NCI-H2107 treated with DMSO at 0.1 percent for 48 hours (cell line): ENCODE data around the gene FIGNL1.

Experiments used
- DNase-seq: peaks from one replicate; lab custom pipeline; 2025; ENCODE audit not compliant: unreplicated experiment; lab: John Stamatoyannopoulos, UW

The FIGNL1 gene, protein sequence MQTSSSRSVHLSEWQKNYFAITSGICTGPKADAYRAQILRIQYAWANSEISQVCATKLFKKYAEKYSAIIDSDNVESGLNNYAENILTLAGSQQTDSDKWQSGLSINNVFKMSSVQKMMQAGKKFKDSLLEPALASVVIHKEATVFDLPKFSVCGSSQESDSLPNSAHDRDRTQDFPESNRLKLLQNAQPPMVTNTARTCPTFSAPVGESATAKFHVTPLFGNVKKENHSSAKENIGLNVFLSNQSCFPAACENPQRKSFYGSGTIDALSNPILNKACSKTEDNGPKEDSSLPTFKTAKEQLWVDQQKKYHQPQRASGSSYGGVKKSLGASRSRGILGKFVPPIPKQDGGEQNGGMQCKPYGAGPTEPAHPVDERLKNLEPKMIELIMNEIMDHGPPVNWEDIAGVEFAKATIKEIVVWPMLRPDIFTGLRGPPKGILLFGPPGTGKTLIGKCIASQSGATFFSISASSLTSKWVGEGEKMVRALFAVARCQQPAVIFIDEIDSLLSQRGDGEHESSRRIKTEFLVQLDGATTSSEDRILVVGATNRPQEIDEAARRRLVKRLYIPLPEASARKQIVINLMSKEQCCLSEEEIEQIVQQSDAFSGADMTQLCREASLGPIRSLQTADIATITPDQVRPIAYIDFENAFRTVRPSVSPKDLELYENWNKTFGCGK

DNA sequence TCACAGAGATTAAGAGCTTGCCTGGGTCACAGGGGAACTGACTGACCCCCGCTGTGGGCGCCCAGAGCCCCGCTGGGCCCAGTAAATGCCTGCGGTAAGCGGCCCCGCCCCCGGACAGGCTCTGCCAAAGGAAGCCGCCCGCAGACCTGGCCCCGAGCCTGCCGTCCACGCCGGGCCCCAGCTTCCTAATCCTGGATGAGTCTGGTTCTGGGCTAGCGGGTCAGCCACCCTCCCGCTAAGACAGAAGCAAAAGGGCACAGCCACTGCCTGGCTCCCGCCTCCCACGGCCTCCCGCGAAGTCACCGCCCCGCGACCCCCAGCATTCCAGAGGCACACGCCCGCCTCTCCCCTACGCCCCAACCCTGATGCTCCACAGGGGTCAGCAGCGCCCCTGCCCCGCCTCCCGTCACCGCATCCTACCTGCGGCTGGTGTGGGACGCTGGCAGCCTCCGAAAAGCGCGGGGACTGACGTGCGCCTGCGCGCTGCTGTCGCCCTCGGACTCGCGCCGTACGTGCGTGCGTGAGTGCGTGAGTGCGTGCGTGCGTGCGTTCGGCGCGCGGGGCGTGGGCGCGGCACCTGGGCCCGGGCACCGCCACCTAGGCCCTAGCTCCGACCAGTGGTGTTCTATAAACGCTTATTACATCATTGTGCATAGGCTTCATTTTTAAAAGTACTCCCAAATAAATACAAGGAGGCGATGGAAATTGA is at the start of gene FIGNL1:
FIGNL1 (minus strand) TSS at position 470 of the 709 bp plus-strand sequence. CDS start 3,063 bp downstream, outside the sequence.
- peak; percentile 58 for DNase-seq

DNA sequence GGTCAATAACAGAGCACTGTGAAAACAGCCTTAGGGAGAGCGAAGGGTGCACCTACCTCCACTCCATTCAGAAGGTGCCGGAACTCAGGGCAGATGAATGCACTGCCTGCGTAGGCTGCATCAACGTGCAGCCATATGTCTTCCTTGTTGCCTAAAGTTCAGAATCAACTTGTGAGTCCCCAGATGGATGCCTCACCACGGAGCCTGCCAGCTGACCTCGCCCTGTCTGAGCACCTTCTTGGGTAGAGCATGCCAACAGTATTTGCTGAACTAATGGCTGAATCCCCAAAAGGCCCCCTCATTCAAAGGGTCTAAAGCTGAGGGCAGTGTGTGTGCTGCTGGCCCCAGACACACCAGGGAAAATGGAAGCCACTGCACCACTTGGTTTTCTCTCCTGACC is 48.9 kb upstream of the FIGNL1 start:
- DNase-seq, result no peak

- DNase-seq, result no peak
Measured at GRCh38 chr7:50497968-50498367, 47.8 kb upstream of the FIGNL1 start.

DNA sequence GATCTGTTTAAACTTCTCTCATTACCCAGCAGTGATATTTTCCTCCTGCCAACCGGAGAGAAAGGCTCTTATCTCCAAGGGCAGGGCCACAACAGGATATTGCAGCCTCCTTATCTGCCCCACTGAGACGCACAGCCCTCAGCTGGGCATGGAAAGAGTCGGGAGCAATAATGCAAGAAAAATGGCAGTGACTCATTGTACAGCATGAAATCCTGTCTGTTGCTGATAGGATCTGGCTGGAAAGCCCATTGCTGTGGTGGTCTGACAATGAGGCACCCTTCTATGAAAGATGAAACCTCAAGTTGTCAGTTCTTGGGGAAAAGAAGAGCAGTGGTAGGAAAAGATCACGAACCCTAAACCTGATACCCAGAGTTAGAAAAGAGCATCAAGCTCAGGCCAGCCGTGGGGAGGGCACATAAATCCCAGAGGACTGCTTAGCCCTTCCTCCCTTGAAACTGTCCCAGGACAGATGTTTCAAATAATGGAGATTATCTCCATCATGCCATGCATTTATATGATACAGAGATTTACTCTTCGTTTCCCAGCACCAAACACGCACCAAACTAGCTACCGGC is 47.0 kb upstream of the FIGNL1 start:
- no peak for DNase-seq

DNA sequence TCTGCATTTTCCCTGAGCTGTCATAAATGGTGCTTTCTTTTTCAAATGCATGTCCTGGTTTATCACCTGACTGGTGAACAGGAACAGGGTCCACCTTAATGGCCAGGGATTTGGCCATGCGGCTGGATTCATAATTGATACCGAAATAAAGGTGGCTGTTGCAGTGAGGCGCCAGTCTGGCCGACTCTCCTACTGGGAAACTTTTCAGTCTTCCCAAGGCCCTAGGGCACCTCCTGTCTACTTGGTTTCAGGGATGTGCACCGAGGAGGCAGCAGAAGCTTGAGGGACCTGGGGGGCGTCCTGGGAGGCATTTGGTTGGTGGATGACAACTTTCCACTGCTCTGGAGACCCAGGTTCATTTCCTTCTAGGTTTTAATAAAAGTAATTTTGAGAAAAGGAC is 46.4 kb upstream of the FIGNL1 start:
- DNase-seq, result no peak

- no peak for DNase-seq
Measured at GRCh38 chr7:50495746-50496145, 45.6 kb upstream of the FIGNL1 start.

DNA sequence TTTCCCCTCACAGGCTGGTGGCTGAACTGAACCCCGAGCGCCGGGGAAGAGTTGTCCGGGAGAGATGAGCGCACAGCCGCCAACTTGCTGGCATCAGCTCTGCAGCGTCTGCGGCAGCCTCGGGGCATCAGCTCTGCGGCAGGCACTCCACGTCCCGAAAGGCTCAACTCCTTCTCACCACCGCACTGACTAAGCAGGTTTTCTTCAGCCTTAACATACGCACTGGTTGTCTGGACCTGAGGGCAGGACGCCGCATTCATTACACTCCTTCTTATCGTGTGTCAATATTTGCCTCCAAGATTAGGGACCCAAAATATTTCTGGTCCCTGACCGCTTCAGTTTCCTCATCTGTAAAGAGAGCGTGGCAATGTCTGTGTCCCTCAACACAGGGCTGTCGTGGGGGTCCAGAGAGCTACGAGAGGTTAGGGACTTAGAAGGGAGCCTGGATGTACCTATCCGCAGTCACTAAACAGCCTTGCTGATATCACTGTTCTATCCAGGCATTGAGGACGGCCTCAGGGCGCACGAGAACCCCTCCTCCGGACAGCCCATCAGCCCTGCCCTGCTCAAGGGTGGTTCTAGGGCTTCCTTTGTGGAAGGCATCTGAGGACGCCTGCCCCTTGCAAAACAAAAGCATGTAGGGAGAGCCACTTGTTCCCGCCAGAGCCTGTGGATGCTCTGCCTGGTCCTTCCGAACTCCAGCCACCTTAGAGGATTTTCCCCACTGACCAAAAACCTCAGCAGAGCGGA is 42.8 kb upstream of the FIGNL1 start:
- no peak for DNase-seq

DNA sequence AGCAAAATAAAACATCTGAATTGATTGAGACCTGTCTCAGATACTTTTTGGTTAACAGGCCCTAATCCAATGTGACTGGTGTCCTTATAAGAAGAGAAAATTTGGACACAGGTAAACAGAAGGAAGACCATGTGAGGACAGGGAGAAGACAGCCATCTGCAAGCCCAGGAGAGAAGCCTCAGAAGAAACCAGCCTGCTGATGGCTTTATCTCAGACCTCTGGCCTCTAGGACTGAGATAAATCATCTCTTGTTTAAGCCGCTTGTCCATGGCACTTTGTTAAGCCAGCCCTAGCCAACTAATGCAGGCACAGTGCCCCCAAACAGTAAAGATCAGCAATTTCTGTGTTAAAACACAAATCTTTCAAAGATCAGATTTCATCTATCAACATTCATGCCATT is 41.8 kb upstream of the FIGNL1 start:
- DNase-seq, result no peak

DNA sequence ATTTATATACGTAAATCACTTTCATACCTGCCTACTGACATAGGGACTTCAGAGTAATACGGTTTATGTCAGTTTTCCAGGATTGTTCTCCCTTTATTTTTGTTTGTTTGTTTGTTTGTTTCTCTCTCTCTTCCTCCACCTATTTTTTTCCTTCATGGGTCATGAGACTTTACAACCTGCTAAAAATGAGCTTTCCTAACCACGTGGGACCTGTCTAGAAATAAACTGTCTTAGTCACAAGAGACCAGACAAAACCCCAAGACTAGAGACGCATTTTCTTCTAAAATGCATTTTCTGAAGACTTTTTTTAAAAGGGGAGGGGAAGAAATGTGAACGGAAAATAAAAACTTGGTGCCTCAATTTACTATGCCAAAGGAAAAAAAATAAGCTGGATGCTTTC is 41.1 kb upstream of the FIGNL1 start:
- no peak for DNase-seq

DNA sequence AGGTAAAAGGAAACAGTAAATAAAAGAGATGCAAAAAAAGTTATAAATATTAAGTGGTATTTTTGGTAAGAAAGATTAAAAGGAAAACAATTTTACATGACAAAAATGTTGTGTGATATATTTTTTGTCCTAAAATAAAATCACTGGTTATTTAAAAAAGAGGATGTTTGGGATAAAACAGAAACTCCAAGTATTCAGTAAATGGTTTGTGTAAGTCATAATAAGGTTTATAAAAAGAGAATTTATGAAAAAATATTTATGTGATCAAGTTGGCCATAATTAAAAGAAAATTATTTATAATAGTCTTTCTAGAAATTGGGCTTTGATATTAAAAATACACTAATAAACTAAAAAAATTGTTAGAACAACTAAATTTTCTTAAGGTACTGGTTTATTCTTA is 38.2 kb upstream of the FIGNL1 start:
- no peak for DNase-seq

- no peak for DNase-seq
Measured at GRCh38 chr7:50486512-50486911, 36.4 kb upstream of the FIGNL1 start.

DNA sequence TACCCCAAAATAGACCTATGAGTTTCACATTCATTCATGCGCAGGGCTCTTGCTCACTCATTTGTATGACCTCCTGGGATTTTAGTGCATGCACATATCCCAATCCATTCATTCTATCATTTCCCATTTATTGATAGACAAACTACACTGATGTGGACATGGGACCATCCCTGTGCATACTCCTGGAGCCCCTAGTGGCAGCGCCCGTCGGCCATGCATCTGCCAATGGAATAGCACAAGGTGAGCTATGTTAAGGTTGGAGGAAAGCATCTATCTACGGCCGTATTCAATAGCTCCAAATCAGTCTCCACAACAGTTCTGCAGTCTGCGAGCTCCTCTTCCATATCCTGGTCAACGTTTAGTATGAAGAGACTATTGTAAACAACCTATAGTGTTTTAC is 31.7 kb upstream of the FIGNL1 start:
- no peak for DNase-seq

DNA sequence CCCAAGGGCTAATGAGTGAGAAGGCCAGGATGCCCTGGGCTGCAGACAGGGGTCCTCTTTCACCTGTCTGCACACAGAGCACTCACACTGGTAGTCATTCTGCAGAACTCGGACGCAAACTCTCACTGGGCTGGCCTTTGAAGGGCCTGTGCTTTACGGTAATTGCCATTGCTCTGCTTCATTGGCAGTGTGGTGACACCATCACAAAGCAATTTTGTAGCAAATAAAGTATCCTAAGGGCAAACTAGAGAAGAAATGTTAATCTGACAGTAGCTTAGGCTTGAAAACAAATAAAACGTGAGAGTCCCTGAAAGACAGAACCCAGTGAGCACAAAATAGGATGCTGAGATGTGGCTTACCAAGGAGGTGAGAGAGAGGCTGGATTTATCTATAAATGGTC is 30.6 kb upstream of the FIGNL1 start:
- DNase-seq, result no peak

DNA sequence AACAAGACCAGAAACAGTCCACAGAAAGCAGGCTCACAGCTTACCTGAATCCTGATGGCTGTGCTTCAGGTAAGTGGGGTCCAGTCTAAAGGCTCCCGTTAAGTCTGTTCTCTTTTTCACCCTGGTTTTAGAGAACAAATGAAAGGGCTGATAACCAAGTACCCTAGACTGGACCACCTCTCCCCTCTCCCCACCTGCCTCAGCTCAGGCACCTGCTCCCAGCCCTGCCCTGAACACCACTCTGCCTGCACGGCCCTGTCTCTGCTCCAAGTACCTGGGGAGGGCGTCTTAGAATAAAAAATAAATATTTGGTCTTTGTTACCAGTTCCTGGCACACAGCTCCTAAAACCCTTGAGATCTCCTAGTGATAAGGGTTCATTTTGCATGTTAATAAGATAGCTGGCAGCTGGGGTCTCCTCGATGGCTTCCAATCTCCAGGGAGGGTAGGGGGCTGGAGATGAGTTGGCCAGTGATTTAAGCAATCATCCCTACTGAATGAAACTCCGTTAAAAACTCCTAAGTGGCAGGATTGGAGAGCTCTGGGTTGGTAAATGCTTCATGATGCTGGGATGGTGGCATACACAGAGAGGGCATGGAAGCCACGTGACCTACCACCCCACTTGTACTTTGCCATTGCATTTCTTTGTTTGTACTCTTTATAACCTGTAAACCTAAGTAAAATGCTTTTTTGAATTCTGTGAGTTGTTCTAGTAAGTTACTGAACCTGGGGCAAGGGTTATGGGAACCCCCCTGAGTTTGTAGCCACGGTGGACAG is 29.8 kb upstream of the FIGNL1 start:
- no peak for DNase-seq

DNA sequence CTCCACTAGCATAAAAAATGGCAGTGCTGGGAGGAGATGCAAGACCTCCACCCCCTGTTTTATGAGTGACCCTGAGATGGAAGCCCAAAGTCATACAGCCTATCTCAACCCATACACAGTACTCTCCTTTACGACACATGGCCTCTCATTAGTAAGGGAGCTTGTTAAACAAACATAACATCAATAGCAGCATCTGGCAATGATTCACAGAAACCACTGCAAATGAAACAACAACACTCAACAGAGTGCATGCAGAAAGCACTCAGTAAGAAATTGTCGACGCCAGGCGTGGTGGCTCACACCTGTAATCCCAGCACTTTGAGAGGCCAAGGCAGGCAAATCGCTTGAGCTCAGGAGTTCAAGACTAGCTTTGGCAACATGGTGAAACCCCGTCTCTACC is 27.5 kb upstream of the FIGNL1 start:
- DNase-seq, result no peak

DNA sequence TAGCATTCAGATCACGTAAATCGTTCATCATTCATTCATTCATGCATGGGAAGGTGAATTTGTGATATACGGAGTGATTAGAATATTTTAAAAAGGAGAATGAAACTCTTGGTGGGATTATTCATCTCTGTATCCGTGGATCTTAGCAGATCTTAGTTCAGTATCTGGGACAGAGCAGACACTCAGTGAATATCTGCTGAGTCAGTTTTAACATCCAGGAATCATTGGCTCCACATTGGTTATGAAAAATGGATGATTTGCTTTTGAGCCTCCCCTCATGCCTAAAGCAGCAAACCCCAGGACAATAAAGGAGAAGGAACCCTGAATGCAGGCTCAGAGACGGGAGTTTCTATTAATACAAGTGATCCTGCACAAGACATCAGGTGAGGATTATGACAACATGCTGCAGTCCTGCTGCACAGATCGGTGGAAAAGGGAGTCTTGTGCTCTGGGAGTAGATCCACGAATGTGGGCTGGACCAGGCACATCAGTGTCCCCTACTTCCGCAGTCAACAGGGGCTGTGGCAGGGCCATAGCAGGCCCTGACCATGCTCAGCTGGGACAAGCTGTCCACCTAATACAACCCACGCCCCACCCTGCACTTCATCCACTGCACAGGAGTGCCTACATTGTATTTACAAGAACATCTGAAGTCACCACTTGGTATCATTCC is 26.9 kb upstream of the FIGNL1 start:
- no peak for DNase-seq

DNA sequence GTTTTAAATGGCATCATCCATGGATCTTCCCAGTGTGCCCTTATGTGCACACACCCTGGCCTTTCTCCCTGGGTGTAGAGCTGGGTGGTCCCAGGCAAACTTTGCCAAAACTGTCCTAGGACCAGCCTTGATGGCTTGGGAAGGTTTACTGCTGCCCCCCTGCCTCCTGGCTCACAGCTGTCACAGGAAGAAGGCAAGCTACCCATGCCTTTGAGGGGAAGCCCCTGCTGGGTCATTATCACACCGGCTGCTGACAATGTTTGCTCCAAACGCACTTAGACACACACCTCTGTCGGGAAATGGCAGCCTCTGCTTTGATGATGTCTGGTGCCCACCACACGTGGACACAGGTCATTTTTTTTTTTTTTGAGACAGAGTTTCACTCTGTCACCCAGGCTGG is 25.2 kb upstream of the FIGNL1 start:
- DNase-seq, result no peak

- DNase-seq, result peak; percentile 68
Measured at GRCh38 chr7:50474382-50475160, 24.4 kb upstream of the FIGNL1 start.

DNA sequence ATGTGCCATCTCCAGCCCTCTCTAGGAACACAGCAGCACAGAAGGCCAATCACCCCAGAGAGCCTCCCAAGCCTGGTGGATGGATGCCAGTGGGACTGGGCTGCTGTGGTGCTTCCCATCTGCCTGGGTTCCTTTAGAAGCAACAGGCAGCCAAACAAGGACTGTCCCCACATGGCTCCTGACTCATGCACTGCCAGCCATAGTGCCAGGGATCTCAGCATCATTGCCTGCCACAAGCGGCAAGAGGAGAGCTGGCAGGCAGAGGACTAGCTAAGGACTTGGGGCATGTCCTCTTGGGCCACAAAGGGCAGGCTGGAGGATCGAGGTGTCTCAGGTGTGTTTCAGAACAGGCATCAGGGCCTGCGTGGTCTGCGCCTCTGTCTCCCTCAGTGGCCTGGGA is 23.4 kb upstream of the FIGNL1 start:
- DNase-seq, result no peak
